Neuronal stem cell (in vitro differentiated cells): ENCODE data around the gene MCC.

Experiments used
- DNase-seq: peaks from one replicate; pipeline ENCODE4 v3.0.0-alpha.2; 2013; ENCODE audit warnings: low spot score
- H2AFZ ChIP-seq: one replicate; pipeline ENCODE4 v1.6.1; 2013; ENCODE audit warnings: mild to moderate bottlenecking, low read length, inconsistent platforms
- H2AK5ac ChIP-seq: 2 replicates; pipeline ENCODE4 v1.6.1; 2013; ENCODE audit warnings: low read depth, mild to moderate bottlenecking, inconsistent platforms, low read length, moderate library complexity, mixed read lengths
- H2BK120ac ChIP-seq: 2 replicates; pipeline ENCODE4 v1.6.1; 2013; ENCODE audit warnings: low read depth, mild to moderate bottlenecking, inconsistent platforms, low read length, moderate library complexity, mixed read lengths
- H2BK12ac ChIP-seq: one replicate; pipeline ENCODE4 v1.6.1; 2013; ENCODE audit warnings: low read length, inconsistent platforms
- H2BK15ac ChIP-seq: 2 replicates; pipeline ENCODE4 v1.6.1; 2013; ENCODE audit warnings: mild to moderate bottlenecking, low read length, inconsistent platforms, mixed read lengths
- H2BK5ac ChIP-seq: one replicate; pipeline ENCODE4 v1.6.1; 2013; ENCODE audit warnings: inconsistent platforms, mild to moderate bottlenecking, low read length, moderate library complexity
- H3K14ac ChIP-seq: one replicate; pipeline ENCODE4 v1.6.1; 2013; ENCODE audit warnings: low read length, inconsistent platforms
- H3K18ac ChIP-seq: 2 replicates; pipeline ENCODE4 v1.6.1; 2013; ENCODE audit warnings: low read length, inconsistent platforms
- H3K23ac ChIP-seq: 2 replicates; pipeline ENCODE4 v1.6.1; 2013; ENCODE audit warnings: low read depth, mild to moderate bottlenecking, mixed read lengths, low read length, inconsistent platforms; ENCODE audit not compliant: poor library complexity
- H3K27ac ChIP-seq: replicated peaks from 3 replicates; pipeline ENCODE4 v1.5.1; 2013; ENCODE audit warnings: low read length, inconsistent platforms
- H3K27me3 ChIP-seq, 3 experiments: 2 replicates each; pipeline ENCODE4 v1.6.1; 2013; ENCODE audit warnings: low read length in 3 of 3, mild to moderate bottlenecking in 2 of 3, inconsistent platforms in 1 of 3, low read depth in 1 of 3, mixed read lengths in 1 of 3, moderate library complexity in 1 of 3; ENCODE audit not compliant: control insufficient read depth in 3 of 3, insufficient read depth in 3 of 3
- H3K36me3 ChIP-seq, 2 donors: replicated peaks in 1 of 2; 2 replicates each; pipeline ENCODE4 v1.6.1; 2013; ENCODE audit warnings: low read length in 2 of 2; ENCODE audit not compliant: control insufficient read depth in 2 of 2, insufficient read depth in 2 of 2
- H3K4ac ChIP-seq: 2 replicates; pipeline ENCODE4 v1.6.1; 2013; ENCODE audit warnings: inconsistent platforms, mild to moderate bottlenecking, low read length, moderate library complexity
- H3K4me1 ChIP-seq, 2 donors: 1 replicate in 1 of 2; 2 replicates in 1 of 2; pipeline ENCODE4 v1.6.1; 2013; ENCODE audit warnings: low read length in 2 of 2, low read depth in 1 of 2; ENCODE audit not compliant: control insufficient read depth in 2 of 2, insufficient read depth in 1 of 2
- H3K4me2 ChIP-seq: one replicate; pipeline ENCODE4 v1.6.1; 2013; ENCODE audit warnings: mild to moderate bottlenecking, low read length, inconsistent platforms; ENCODE audit not compliant: insufficient read depth, poor library complexity, severe bottlenecking
- H3K4me3 ChIP-seq, 2 donors: 2 replicates each; pipeline ENCODE4 v1.5.1; 2013; ENCODE audit warnings: low read length in 2 of 2, mild to moderate bottlenecking in 2 of 2, inconsistent platforms in 1 of 2, moderate library complexity in 1 of 2
- H3K79me1 ChIP-seq: one replicate; pipeline ENCODE4 v1.6.1; 2013; ENCODE audit warnings: low read depth, mild to moderate bottlenecking, inconsistent platforms, low read length, moderate library complexity
- H3K9ac ChIP-seq: one replicate; pipeline ENCODE4 v1.6.1; 2013; ENCODE audit warnings: mild to moderate bottlenecking, low read depth, low read length, inconsistent platforms; ENCODE audit not compliant: poor library complexity
- H3K9me3 ChIP-seq, 2 donors: replicated peaks in 1 of 2; 2 replicates each; pipeline versions ENCODE3 to v1.6.1; 2013; ENCODE audit warnings: low read length in 2 of 2, mild to moderate bottlenecking in 2 of 2, inconsistent platforms in 1 of 2, low read depth in 1 of 2, mixed read lengths in 1 of 2, moderate library complexity in 1 of 2; ENCODE audit not compliant: control insufficient read depth in 2 of 2, insufficient read depth in 1 of 2
- H4K8ac ChIP-seq: one replicate; pipeline ENCODE4 v1.6.1; 2013; ENCODE audit warnings: low read depth, mild to moderate bottlenecking, inconsistent platforms, low read length, moderate library complexity
- H4K91ac ChIP-seq: one replicate; pipeline ENCODE4 v1.6.1; 2013; ENCODE audit warnings: low read length, low read depth, mild to moderate bottlenecking, inconsistent platforms; ENCODE audit not compliant: poor library complexity
- WGBS, 2 donors: extraction: QIAGEN DNeasy Blood & Tissue Kit; methylation state at CpG; one replicate each; pipeline ENCODE4 v1.1.7; 2013; ENCODE audit warnings: missing lambda C conversion rate in 2 of 2, mixed read lengths in 1 of 2; ENCODE audit not compliant: insufficient read length in 2 of 2, insufficient replicate concordance in 1 of 2; ENCODE audit errors: extremely low coverage in 2 of 2; 5-methylcytosine and 5-hydroxymethylcytosine counted together

MCC gene

DNA sequence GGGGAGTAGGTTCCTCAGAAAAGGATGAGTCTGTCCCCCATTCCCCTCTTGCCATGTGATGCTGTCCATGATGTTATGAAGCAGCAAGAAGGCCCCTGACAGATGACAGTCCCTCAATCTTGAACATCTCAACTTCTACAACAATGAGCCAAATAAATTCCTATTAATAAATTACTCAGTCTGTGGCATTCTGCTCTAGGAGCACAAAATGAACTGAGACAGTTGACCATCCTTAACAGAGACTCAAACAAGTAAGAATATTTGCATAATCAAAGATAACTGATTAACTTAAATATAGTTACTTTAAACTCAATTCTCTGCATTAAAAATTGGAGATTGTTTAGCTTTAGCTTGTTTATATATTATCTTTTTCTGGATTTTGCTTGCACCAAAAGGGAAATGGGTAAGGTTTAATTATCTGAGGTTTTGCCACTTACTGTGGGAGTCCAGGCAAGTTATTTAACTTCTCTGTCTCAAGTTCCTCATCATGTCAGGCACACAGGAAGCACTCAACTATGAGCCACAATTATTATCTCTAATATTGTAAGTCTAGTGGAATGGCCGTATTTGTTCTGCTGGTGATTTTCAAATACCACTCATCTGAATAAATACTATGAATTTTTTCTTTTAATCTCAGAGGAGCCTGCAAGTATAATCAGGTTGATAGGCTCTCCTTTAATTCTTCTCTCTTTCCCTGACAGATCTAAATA lies 216.4 kb downstream of the MCC start:
- H2AK5ac ChIP-seq = no peak overlapping the region
- no CpG with 5 or more reads among the region's 1 CpG for WGBS, 2 donors
- no peak overlapping the region for H2BK12ac ChIP-seq
- no peaks in the 10 kb centered on the region for H3K27me3 ChIP-seq
- H2AFZ ChIP-seq = no peak overlapping the region
- DNase-seq = no peak
- H3K9ac ChIP-seq = no peak overlapping the region
- no peaks in the 10 kb centered on the region for H3K9me3 ChIP-seq
- no peak overlapping the region for H2BK15ac ChIP-seq
- H3K36me3 ChIP-seq = no peaks in the 10 kb centered on the region
- H3K79me1 ChIP-seq = no peaks in the 10 kb centered on the region
- no peak overlapping the region for H3K14ac ChIP-seq
- H3K4ac ChIP-seq = no peak overlapping the region
- no peak overlapping the region for H3K4me2 ChIP-seq
- H3K18ac ChIP-seq = no peak overlapping the region
- H2BK120ac ChIP-seq = no peak overlapping the region
- no peak overlapping the region for H2BK5ac ChIP-seq
- no peak overlapping the region for H3K23ac ChIP-seq
- H4K91ac ChIP-seq = no peak overlapping the region
- H3K27ac ChIP-seq = no peak overlapping the region
- H3K4me3 ChIP-seq = no peak overlapping the region
- no peak overlapping the region for H4K8ac ChIP-seq
- H3K4me1 ChIP-seq = peaks cover 20 to 49% of the 10 kb centered on the region in 2 donors

DNA sequence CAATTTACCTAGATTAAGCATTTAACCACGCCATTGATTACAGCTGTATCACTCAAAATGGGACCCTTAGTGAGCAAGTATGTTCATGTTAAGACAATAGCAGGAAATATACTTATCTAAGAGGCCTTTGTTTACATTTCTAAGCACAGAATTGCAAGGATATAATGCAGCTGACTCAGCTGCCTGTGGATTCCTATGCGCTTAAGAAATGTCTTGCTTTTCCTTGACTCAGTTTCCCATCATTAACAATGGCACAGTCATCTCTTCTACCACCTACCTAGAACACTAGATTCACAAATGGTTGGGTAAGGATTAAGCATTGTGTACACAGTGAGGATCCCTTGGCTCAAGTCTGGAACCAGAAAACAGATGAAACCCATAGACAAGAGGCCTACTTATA lies 217.2 kb downstream of the MCC start:
- Histone ChIP-seq H2BK15ac (no peak overlapping the region), H3K4me3 (no peak overlapping the region), H2BK12ac (no peak overlapping the region), H3K27ac (no peak overlapping the region), H3K9ac (no peak overlapping the region), H3K4me1 (peaks cover 19 to 46% of the 10 kb centered on the region in 2 donors), H3K18ac (no peak overlapping the region), H3K79me1 (no peaks in the 10 kb centered on the region), H2BK5ac (no peak overlapping the region), H3K9me3 (no peaks in the 10 kb centered on the region), H3K14ac (no peak overlapping the region), H3K4me2 (no peak overlapping the region), H4K8ac (no peak overlapping the region), H4K91ac (no peak overlapping the region), H2AK5ac (no peak overlapping the region), H3K23ac (no peak overlapping the region), H3K4ac (no peak overlapping the region), H2AFZ (no peak overlapping the region), H2BK120ac (no peak overlapping the region), H3K27me3 (no peaks in the 10 kb centered on the region), H3K36me3 (no peaks in the 10 kb centered on the region)
- no CpG with 5 or more reads among the region's 2 CpGs for WGBS, 2 donors
- DNase-seq = no peak

DNA sequence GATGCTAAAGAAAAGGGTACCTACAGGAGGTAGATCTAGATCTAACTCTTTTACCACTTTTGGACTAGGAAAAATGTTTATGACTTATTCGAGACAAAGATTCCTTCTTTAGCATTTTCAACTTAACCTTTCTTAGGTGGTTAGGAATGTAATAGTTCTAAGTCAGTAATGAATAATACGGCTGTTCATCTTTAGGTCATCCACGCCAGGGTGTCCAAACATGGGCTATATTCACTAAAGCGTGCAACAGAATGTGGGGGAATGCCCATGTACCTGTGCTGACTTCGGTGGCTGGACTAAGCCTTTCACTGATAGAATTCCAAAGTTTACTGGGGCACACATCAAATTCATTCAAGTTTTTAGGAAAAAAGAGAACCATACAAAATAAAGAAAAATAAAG lies 218.2 kb downstream of the MCC start:
- Histone ChIP-seq H4K91ac (no peak overlapping the region), H2BK5ac (no peak overlapping the region), H2BK12ac (no peak overlapping the region), H3K27ac (no peak overlapping the region), H2BK15ac (no peak overlapping the region), H3K23ac (no peak overlapping the region), H3K4me3 (no peak overlapping the region), H3K79me1 (no peaks in the 10 kb centered on the region), H3K4me2 (no peak overlapping the region), H3K4ac (no peak overlapping the region), H4K8ac (no peak overlapping the region), H2AFZ (no peak overlapping the region), H3K27me3 (no peaks in the 10 kb centered on the region), H3K18ac (no peak overlapping the region), H3K9me3 (no peaks in the 10 kb centered on the region), H3K14ac (no peak overlapping the region), H3K4me1 (peaks cover 16 to 37% of the 10 kb centered on the region in 2 donors), H3K9ac (no peak overlapping the region), H2BK120ac (no peak overlapping the region), H2AK5ac (no peak overlapping the region), H3K36me3 (no peaks in the 10 kb centered on the region)
- DNase-seq = no peak
- WGBS, 2 donors = no CpG with 5 or more reads among the region's 5 CpGs

DNA sequence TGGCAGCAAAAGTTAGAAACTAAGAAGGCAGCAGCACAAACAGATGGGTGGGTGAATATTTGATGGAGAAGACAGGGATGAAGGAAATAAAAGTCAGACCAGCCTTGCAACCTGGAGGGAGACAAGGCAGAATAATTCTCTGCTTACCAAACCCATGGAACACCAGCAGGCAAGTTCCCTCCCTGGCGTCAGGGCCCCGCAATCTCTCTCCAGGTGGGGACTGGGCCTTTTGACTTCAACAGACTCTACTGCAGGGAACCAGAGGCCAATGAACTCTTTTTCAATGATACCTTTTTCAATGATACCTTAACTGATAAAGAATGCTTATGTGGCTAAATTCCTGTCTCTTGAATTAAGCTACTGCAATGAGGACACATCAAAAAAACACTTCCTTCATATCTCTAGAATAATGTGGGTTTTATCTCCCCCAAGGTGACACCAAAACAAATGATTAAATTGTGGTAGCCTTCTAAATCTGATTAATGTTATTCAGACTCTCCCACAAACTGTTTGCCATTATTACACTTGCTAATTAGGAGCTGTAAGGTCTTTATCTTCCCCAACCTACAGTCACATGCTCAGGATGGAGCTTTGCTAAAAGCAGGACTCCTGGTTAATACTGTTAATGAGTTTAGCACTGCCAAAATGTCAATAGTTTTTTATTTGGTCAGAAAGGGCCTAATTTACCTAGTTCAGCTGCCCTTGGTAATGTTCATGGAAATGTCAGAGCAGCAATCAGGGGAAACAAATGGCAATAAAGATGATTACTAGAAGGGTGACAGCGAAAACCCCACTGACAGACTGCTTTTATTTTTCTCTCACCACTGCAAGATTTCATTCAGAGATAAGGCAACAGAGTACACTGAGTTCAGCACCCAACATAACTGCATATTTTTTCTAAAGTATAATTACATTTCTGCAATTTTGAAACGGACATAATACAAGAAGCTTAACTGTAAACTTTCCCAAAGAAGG lies 218.9 kb downstream of the MCC start:
- WGBS, 2 donors = no CpG with 5 or more reads among the region's 4 CpGs

More for the DNA sequence above, 218.9 kb downstream of the MCC start:
- no peak overlapping the region for H4K8ac ChIP-seq
- H2AK5ac ChIP-seq = no peak overlapping the region
- H3K9me3 ChIP-seq = no peaks in the 10 kb centered on the region
- peaks cover 14 to 30% of the 10 kb centered on the region in 2 donors for H3K4me1 ChIP-seq
- no peaks in the 10 kb centered on the region for H3K79me1 ChIP-seq
- H3K23ac ChIP-seq = no peak overlapping the region
- no peak overlapping the region for H2BK12ac ChIP-seq
- no peak overlapping the region for H3K27ac ChIP-seq
- H2BK120ac ChIP-seq = no peak overlapping the region
- H4K91ac ChIP-seq = no peak overlapping the region
- H3K36me3 ChIP-seq = no peaks in the 10 kb centered on the region
- no peaks in the 10 kb centered on the region for H3K27me3 ChIP-seq
- H2BK5ac ChIP-seq = no peak overlapping the region
- no peak overlapping the region for H3K14ac ChIP-seq
- no peak overlapping the region for H3K18ac ChIP-seq
- no peak overlapping the region for H3K9ac ChIP-seq
- H2AFZ ChIP-seq = no peak overlapping the region
- no peak for DNase-seq
- no peak overlapping the region for H3K4me3 ChIP-seq
- H3K4me2 ChIP-seq = no peak overlapping the region
- H2BK15ac ChIP-seq = no peak overlapping the region
- no peak overlapping the region for H3K4ac ChIP-seq
